Measurements from ENCODE around the gene GPR173.
A peak's percentile ranks its signal among the peaks of the same experiment; 100 is the strongest.

The GPR173 gene

DNA sequence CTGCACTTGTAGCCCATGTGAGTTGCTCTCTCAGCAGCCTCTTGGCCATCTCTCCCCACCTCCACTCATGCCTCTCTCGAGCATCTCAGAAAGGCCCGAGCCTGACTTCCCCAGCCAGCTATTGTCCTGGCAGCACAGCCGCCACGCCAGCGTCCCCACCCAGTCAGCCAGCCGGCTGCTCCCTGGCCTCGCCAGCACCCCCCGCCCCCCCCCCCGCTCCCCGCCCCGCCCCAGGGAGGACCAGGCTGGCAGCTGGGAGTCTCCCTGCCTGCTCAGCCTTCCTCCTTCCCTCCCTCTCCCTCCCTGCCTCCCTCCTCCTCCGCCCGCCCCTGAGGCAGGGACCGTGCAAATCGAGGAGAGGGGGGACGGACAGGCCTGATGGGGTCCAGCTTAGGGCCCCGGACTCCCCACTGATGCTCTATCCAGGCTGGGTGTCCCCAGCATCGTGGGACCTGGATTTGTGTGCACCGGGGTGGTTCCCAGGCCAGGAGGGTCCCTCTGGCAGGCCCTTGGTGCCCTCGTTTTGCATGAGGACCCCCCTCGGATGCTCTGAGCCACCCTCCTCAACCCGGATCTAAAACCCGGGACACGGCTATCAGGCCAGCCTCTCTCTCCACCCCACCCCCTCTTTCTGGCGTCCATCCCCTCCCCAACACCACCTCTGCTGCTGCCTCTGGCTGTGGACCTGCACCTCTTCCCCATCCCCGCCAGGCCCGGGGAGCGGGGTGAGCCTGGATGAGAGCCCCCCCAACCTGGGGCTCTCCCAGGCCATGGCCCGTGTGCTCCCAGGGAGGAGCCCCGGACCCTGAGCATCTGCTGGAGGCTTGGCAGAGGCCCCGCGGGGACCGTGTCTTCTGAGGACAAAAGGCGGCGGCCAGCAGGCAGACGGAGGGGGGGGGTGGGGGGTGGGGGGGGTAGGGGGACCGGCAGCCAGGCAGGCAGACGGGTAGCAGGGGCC is at the start of gene GPR173:
Gene GPR173 (plus strand): TSS at position 621 of the 958 bp plus-strand sequence. CDS start 27,833 bp downstream, outside the sequence.
- DNase-seq = peak; percentile 32

GRCh38 chrX:53000447-53001135 is 48.0 kb upstream of the GPR173 start:
- DNase-seq = no peak

DNA sequence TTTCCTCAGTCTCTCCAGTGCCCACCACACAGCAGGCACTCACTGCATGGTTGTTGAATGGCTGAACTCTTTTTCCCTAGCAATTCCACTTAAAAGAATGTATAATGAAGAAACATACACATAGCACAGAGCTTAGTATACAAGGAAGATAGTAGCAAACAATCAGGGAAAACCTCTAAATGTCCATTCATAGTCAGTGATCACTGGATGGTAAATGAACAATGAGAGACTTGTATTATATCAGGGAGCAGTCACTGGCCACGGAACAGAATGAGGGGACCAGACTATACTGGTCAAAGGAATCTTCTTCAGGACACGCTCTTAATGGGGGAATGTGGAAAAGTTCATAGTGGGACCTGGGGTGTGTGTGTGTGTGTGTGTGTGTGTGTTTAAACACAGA is 46.6 kb upstream of the GPR173 start:
- no peak for DNase-seq

DNA sequence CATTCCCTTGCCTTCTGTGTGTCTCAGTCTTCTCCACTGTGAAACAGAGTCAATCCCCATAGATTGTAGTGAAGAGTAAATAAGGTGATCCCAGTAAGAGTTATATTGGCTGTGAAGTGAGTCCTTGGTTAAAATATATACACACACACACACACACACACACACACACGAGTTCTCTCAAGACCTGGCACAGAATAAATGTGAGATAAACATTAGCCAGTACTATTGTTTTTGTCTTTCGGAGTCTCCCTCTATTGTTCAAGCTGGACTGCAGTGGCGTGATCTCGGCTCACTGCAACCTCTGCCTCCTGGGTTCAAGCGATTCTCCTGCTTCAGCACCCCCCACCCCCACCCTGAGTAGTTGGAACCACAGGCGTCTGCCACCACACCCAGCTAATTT is 45.5 kb upstream of the GPR173 start:
- no peak for DNase-seq

GRCh38 chrX:53004038-53004437 is 44.6 kb upstream of the GPR173 start:
- DNase-seq = no peak

- no peak for DNase-seq
Observed at GRCh38 chrX:53004811-53005210, 43.8 kb upstream of the GPR173 start.

- no peak for DNase-seq
Observed at GRCh38 chrX:53005327-53005726, 43.3 kb upstream of the GPR173 start.

- no peak for DNase-seq
Observed at GRCh38 chrX:53009032-53009431, 39.6 kb upstream of the GPR173 start.

DNA sequence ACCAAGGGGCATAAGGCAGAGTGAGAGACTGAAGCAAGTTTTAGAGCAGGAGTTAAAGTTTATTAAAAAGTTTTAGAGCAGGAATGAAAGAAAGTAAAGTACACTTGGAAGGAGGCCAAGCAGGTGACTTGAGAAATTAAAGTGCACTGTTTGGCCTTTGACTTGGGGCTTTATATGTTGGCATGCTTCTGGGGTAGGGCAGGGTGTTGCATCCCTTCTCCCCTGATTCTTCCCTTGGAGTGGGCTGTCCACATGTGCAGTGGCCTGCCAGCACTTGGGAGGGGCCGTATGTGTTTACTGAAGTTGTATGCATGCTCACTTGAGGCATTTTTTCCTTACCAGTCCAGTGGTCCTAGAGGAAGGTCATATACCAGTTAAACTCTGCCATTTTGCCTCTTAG is 35.3 kb upstream of the GPR173 start:
- no peak for DNase-seq

GRCh38 chrX:53018627-53019026 is 30.0 kb upstream of the GPR173 start:
- peak; percentile 0 for DNase-seq

- DNase-seq = no peak
Observed at GRCh38 chrX:53022381-53022780, 26.2 kb upstream of the GPR173 start.

DNA sequence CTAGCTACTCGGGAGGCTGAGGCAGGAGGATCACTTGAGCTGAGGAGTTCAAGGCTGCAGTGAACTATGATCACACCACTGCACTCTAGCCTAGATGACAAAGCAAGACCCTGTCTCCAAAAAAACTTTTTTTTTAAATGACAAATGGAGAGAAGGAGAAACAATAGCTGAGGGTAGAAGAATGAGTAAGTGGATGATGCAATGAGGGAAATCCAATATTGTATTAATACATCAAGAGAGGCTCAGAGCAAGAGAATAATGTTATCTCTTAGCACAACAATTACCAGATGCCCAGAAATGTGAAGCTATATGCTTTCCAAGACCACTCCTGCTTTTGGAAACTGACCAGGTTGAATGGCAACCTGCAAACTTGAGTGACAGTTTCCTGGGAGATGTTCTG is 19.9 kb upstream of the GPR173 start:
- no peak for DNase-seq

DNA sequence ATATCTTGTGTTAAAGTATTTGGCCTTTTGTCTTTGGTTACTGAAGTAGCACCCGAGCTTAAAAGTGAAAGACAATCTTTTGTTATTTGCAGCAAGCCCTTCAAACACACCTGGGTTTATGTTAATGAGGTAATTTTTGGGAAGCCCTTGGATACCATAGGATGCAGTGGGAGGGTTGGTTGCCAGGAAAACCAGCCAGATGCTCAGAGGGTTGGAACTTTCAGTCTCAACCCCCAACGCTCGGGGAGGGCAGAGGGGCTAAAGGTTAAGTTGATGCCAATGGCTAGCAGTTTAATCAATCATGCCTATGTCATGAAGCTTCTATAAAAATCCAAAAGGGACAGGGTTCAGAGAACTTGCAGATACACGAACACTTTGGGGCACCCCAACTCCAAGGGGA is 17.2 kb upstream of the GPR173 start:
- DNase-seq = no peak

DNA sequence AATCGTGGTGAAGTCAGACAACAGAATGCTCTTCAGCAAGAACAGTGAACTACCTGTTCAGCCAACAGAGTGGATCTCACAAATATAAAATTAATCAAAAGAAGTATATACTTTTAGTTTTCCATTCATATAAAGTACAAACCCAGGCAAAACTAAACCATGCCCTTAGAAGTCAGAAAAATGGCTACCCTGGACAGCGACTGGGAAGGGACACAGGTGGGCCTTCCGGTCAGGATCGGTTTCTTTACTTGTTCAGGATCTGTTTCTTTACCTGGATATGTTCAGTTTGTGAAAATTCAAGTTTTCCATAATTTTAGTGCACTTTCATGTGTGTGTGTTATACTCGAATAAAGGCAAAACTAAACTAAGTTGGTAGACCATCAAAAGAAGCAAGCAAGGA is 12.4 kb upstream of the GPR173 start:
- DNase-seq = no peak

GRCh38 chrX:53039236-53039635 is 9.4 kb upstream of the GPR173 start:
- no peak for DNase-seq

DNA sequence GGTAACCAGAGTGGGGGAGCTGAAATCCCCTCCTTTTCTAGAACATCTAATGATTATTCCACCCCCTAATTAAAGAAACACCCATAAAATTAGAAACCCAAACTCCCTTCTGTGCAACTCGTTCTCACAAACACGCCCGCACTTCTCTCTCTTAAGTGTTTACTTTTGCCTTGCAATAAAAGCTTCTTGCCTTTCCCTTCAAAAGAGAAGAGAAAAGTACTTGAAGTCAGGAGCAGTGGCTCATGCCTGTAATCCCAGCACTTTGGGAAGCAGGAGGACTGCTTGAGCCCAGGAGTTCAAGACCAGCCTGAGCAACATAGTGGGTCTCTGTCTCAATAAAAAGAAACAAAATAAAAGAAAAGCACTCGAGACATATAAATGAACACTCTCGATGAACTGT is 3.6 kb upstream of the GPR173 start:
- DNase-seq = no peak

DNA sequence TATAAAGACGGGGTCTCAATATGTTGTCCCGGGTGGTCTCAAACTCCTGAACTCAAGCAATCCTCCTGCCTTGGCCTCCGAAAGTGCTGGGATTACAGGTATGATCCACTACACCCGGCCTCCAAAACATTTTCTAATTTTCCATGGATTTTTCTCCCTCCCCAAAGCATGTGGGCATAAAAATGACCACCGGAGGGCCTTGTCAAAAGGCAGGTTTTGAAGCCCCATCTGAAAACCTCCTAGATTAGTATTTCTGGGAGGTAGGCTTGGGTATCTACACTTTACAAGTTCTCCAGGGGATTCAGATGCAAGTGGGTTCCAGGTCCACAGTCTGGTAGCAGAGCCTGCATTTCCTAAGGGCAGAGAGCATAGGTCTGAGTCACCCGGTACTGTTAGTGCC is 1.4 kb upstream of the GPR173 start:
- no peak for DNase-seq

- peak; percentile 9 for DNase-seq
Observed at GRCh38 chrX:53049127-53049517, 533 bp downstream of the GPR173 start.

- DNase-seq = no peak
Observed at GRCh38 chrX:53050841-53051240, 2.3 kb downstream of the GPR173 start.

GRCh38 chrX:53055244-53055849 is 6.8 kb downstream of the GPR173 start:
- no peak for DNase-seq

DNA sequence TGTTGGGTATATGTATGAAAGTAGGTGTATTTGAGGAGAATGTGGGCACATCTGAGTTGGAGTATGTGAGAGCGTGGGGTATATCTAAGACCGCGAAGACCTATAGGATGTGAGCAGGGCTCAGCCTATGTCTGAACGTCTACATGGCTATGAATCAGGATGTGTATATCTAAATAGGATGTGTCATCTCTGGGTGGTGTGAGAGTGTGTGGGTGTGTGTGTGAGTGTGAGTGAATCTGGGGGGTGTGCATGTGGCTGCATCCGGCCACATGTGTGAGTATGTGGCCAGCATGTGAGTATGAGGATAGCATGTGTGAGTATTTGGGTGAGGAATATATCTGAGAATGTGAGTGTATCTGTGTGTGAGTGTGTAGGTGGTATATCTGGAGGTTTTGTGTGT is 7.7 kb downstream of the GPR173 start:
- DNase-seq = no peak

GRCh38 chrX:53065104-53065503 is 16.5 kb downstream of the GPR173 start:
- no peak for DNase-seq

DNA sequence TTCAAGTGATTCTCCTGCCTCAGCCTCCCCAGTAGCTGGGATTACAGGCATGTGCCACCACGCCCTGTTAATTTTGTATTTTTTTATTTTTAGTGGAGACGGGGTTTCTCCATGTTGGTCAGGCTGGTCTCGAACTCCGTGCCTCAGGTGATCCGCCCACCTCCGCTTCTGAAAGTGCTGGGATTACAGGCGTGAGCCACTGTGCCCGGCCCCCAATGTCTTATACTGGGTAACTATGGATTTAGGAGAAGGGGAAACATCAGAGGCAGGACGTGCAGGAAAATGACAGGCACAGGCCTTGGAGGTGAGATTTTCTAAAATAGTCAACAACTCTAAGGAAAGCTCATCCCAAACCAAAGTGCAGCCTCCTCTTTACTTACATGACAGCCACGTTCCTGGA is 22.5 kb downstream of the GPR173 start:
- DNase-seq = no peak

Data from NCI-H748 treated with DMSO at 0.1 percent for 48 hours (cell line).